Natural killer cell (primary cell): ENCODE measurements around the gene INO80. TPM values are rescaled to one million over a fixed set of nuclear protein-coding genes. Genes with fewer than 3 reads are reported as not detected.
A peak's percentile ranks its signal among the peaks of the same experiment; 100 is the strongest.

Source experiments
- ATAC-seq, 3 donors: fragments of 150-1000 bp in 2 of 3; fragments of 200-7000 bp in 1 of 3; cut with Tn5 transposase; 1 replicate in 1 of 3; 2 replicates in 2 of 3; pipeline ENCODE4 v1.10.0; 2021; ENCODE audit warnings: mild to moderate bottlenecking in 2 of 3, moderate library complexity in 2 of 3
- DNase-seq, 2 donors: peaks; one replicate each; pipeline versions ENCODE4 v3.0.0 to v3.0.0-alpha.2; 2013 to 2021; ENCODE audit warnings: mixed read lengths in 1 of 2
- H3K27ac ChIP-seq: one replicate; pipeline ENCODE4 v1.5.1; 2013; ENCODE audit warnings: mild to moderate bottlenecking, low read length
- H3K27me3 ChIP-seq: one replicate; pipeline ENCODE4 v1.6.1; 2013; ENCODE audit warnings: low read length; ENCODE audit not compliant: control insufficient read depth, insufficient read depth
- H3K36me3 ChIP-seq: one replicate; pipeline ENCODE4 v1.6.1; 2013; ENCODE audit warnings: low read length; ENCODE audit not compliant: control insufficient read depth, insufficient read depth
- H3K4me1 ChIP-seq: one replicate; pipeline ENCODE4 v1.6.1; 2013; ENCODE audit warnings: low read length; ENCODE audit not compliant: control insufficient read depth, insufficient read depth
- H3K4me3 ChIP-seq: one replicate; pipeline ENCODE4 v1.5.1; 2013; ENCODE audit warnings: low read length
- H3K9me3 ChIP-seq: one replicate; pipeline ENCODE4 v1.6.1; 2013; ENCODE audit warnings: low read length; ENCODE audit not compliant: control insufficient read depth, insufficient read depth
- H3K27ac Mint-ChIP-seq, 2 donors: one replicate each; pipeline ENCODE4 v1.8.0; 2022; ENCODE audit warnings: mild to moderate bottlenecking in 2 of 2, mixed read lengths in 2 of 2, moderate library complexity in 1 of 2
- H3K27me3 Mint-ChIP-seq, 2 donors: one replicate each; pipeline ENCODE4 v1.8.0; 2022; ENCODE audit warnings: low read depth in 2 of 2, mixed read lengths in 2 of 2
- H3K36me3 Mint-ChIP-seq: one replicate; pipeline ENCODE4 v1.8.0; 2022; ENCODE audit warnings: mixed read lengths
- H3K4me1 Mint-ChIP-seq, 2 donors: one replicate each; pipeline ENCODE4 v1.8.0; 2022; ENCODE audit warnings: mixed read lengths in 2 of 2
- H3K4me3 Mint-ChIP-seq: one replicate; pipeline ENCODE4 v1.8.0; 2022; ENCODE audit warnings: mild to moderate bottlenecking, moderate library complexity, mixed read lengths
- H3K9me3 Mint-ChIP-seq, 2 donors: one replicate each; pipeline ENCODE4 v1.8.0; 2022; ENCODE audit warnings: mixed read lengths in 2 of 2
- CTCF ChIP-seq: fragments of 200-600 bp; IDR thresholded peaks from one replicate; pipeline ENCODE4 v1.8.0; 2022; ENCODE audit warnings: antibody characterized with exemption
- WGBS: methylation state at CpG from one replicate; pipeline ENCODE4 v1.1.7; 2013; ENCODE audit warnings: missing lambda C conversion rate; ENCODE audit not compliant: insufficient coverage; 5-methylcytosine and 5-hydroxymethylcytosine counted together
- intact Hi-C: fragments of 100-400 bp; cut with micrococcal nuclease; formaldehyde crosslinking; loops from one replicate; pipeline ENCODE4 v1.14.2; 2022
- total RNA-seq, 4 donors: library from RNA; stranded (reverse); fragments of 120-200 nt in 1 of 4; gene quantifications; one replicate each; pipeline versions ENCODE4 v1.2.3 to v1.2.4, GENCODE V29; 2013 to 2022

The INO80 gene
- total RNA-seq, 3 donors from 2014 or later (not counting 1 experiment from before 2014, with no cell fraction given), result 36.4 to 45.7 (median 43.9) TPM

GRCh38 chr15:40952901-40953712 lies 163.0 kb downstream of the INO80 start, which contains the start of gene CHAC1:
TSS of gene CHAC1 (plus strand) at chr15:40953471. CDS start at chr15:40953584, 113 bp downstream.
- ATAC-seq (peak; percentile 93 to 97 (median 94)), DNase-seq (peak; percentile 83 to 97)
- intact Hi-C loops, result loop anchor here (2.0 kb wide), 1 partner anchor 46 kb away; no protein-coding TSS in a partner anchor
- TF ChIP-seq CTCF, result peak; percentile 11
- Histone ChIP-seq H3K4me3 (peak within 1 kb of the TSS; percentile 56), H3K36me3 (no peaks in the 10 kb centered on the region), H3K27ac (peak within 1 kb of the TSS; percentile 4), H3K9me3 (no peaks in the 10 kb centered on the region), H3K27me3 (no peaks in the 10 kb centered on the region), H3K4me1 (peaks cover 18% of the 10 kb centered on the region)
- H3K36me3 Mint-ChIP-seq, result no peaks in the 10 kb centered on the region
- peaks cover 0 to 11% of the 10 kb centered on the region in 2 donors for H3K4me1 Mint-ChIP-seq
- WGBS, result under 1% methylated on average over 72 of the region's 72 CpGs
- H3K27me3 Mint-ChIP-seq, result peaks cover 0 to 7% of the 10 kb centered on the region in 2 donors
- H3K9me3 Mint-ChIP-seq, result no peaks in the 10 kb centered on the region
- H3K27ac Mint-ChIP-seq, result peak within 1 kb of the TSS; percentile 48 to 86
- H3K4me3 Mint-ChIP-seq, result peak within 1 kb of the TSS; percentile 87

- DNase-seq (no peak), ATAC-seq (no peak)
- intact Hi-C loops, result loop anchor here (2.0 kb wide), 1 partner anchor 46 kb away; no protein-coding TSS in a partner anchor
- H3K9me3 Mint-ChIP-seq, result no peaks in the 10 kb centered on the region
- Histone ChIP-seq H3K27me3 (no peaks in the 10 kb centered on the region), H3K9me3 (no peaks in the 10 kb centered on the region), H3K27ac (peak overlapping the region; percentile 4), H3K36me3 (no peaks in the 10 kb centered on the region), H3K4me3 (peak overlapping the region; percentile 56), H3K4me1 (peaks cover 18% of the 10 kb centered on the region)
- H3K4me3 Mint-ChIP-seq, result peak overlapping the region; percentile 68
- H3K4me1 Mint-ChIP-seq, result peaks cover 0 to 11% of the 10 kb centered on the region in 2 donors
- H3K27ac Mint-ChIP-seq, result no peak overlapping the region
- H3K27me3 Mint-ChIP-seq, result peaks cover 0 to 15% of the 10 kb centered on the region in 2 donors
- H3K36me3 Mint-ChIP-seq, result no peaks in the 10 kb centered on the region
- 61% methylated on average over 23 of the region's 23 CpGs for WGBS
- TF ChIP-seq CTCF, result no peak
Observed at GRCh38 chr15:40952301-40952900, 163.7 kb downstream of the INO80 start.

- no peak for DNase-seq
- Mint-ChIP-seq H3K27me3 (peaks cover 0 to 15% of the 10 kb centered on the region in 2 donors), H3K9me3 (no peaks in the 10 kb centered on the region), H3K4me3 (peak overlapping the region; percentile 55), H3K27ac (no peak overlapping the region), H3K4me1 (peaks cover 0 to 11% of the 10 kb centered on the region in 2 donors), H3K36me3 (no peaks in the 10 kb centered on the region)
- 100% methylated on average over 3 of the region's 4 CpGs for WGBS
- ATAC-seq, result no peak
- Histone ChIP-seq H3K4me1 (peaks cover 18% of the 10 kb centered on the region), H3K27me3 (no peaks in the 10 kb centered on the region), H3K27ac (no peak overlapping the region), H3K9me3 (no peaks in the 10 kb centered on the region), H3K36me3 (no peaks in the 10 kb centered on the region), H3K4me3 (no peak overlapping the region)
- TF ChIP-seq CTCF, result no peak
- intact Hi-C loops, result loop anchor here (2.0 kb wide), 1 partner anchor 45 kb away; no protein-coding TSS in a partner anchor
Observed at GRCh38 chr15:40951764-40952163, 164.3 kb downstream of the INO80 start.
